IPS-18c (cell line): ENCODE results near the gene DCUN1D1.
"Not testable (repeated sequence)": the region's sequence is repeated elsewhere in the genome, so short reads cannot be mapped to it uniquely, and the experiment has no call there.

Source experiments
- H3K4me3 ChIP-seq: 2 replicates; pipeline ENCODE4 v1.7.0; 2013; ENCODE audit warnings: low read depth, mild to moderate bottlenecking, low read length, moderate library complexity; ENCODE audit not compliant: insufficient read depth
- H3K9me3 ChIP-seq: one replicate; pipeline ENCODE4 v1.6.1; 2013; ENCODE audit warnings: mild to moderate bottlenecking, low read length, moderate library complexity; ENCODE audit not compliant: control insufficient read depth, insufficient read depth

Gene DCUN1D1

GRCh38 chr3:182980204-182981037 lies at the start of gene DCUN1D1:
Gene DCUN1D1, minus strand, starts transcription at chr3:182980538. Its CDS starts 49 bp downstream, at chr3:182980489.
- Histone ChIP-seq H3K9me3 (no peaks in the 10 kb centered on the region), H3K4me3 (peak within 1 kb of the TSS; percentile 74)

- Histone ChIP-seq H3K4me3 (no peak overlapping the region), H3K9me3 (peaks cover 2% of the 10 kb centered on the region)
Measured at GRCh38 chr3:183028416-183028815, 48.1 kb upstream of the DCUN1D1 start.

- peaks cover 2% of the 10 kb centered on the region for H3K9me3 ChIP-seq
- no peak overlapping the region for H3K4me3 ChIP-seq
Measured at GRCh38 chr3:183027276-183027675, 46.9 kb upstream of the DCUN1D1 start.

DNA sequence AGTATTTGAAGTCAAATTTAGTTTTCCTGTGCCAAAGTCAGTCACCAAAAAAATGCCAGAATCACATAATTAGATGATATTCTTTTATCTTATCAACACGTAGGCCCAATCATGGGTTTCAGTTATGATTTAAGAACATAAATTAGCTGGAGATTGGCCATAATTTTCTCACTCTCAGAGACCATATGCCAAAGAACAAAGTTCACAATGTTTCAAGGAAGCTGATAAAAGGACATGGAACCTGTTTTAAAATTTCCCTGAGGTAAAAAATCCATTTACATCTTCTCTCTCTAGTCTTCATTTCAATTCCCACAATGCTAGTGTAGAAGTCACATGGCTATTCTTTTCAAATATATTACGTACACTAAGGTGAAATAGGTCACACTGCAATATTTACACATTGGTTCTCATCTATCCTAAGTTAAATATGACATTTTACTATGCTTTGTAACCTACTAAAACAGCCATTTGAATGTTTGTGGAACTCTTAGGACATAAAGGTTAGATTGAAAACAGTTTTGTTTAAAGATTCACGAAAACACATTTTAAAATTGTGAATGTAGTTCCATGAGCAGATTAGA lies 42.7 kb upstream of the DCUN1D1 start:
- Histone ChIP-seq H3K9me3 (no peaks in the 10 kb centered on the region), H3K4me3 (no peak overlapping the region)

DNA sequence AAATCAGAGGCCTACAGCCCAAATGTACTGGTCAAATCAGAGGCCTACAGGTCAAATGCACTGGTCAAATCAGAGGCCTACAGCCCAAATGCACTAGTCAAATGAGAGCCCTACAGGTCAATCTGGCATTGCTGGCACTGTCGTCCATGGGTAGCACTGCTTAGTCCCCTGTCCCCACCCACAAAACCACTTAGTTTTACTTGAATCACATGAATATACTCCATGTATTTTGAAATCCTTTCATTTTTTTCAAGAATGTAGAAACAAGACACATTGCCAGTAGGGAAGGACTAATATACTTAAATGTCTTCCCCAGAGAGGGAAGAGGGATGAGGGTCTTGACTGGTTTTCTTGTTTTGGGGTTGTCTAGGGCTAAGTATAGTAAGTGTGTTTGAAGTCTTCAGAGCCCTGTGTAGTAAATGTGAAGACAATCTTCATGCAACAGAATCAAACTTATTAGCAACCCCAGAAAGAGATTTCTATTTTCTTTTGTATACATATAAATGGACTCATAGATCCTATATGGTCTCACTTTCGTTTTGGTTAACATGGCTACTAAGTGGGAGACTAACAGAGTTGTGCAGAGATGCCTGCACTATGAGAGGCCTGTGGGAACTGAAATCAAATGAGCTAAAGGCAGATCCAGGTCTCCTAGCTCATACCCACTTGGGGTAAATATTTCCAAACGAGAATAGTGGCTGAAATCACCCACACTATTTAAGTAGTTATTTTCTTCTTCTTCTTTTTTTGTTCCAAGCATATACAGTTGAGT lies 38.3 kb upstream of the DCUN1D1 start:
- Histone ChIP-seq H3K9me3 (no peaks in the 10 kb centered on the region), H3K4me3 (no peak overlapping the region)

GRCh38 chr3:183015185-183015584 lies 34.8 kb upstream of the DCUN1D1 start:
- H3K4me3 ChIP-seq = no peak overlapping the region
- no peaks in the 10 kb centered on the region for H3K9me3 ChIP-seq

DNA sequence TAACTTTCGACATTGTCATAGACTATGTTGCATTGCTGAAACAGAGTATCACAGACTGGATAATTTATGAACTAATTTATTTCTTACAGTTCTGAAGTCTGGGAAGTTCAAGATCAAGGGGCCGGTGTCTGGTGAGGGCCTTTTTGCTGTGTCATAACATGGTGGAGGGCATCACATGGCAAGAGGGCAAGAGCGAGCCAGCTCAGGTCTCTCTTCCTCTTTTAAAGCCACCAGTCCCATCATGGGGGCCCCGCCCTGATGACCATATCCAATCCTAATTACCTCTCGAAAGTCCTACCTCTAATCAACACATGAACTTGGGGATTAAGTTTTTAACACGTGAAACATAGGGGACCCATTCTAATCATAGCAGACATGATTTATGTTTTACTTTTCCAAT lies 33.5 kb upstream of the DCUN1D1 start:
- Histone ChIP-seq H3K4me3 (no peak overlapping the region), H3K9me3 (no peaks in the 10 kb centered on the region)

DNA sequence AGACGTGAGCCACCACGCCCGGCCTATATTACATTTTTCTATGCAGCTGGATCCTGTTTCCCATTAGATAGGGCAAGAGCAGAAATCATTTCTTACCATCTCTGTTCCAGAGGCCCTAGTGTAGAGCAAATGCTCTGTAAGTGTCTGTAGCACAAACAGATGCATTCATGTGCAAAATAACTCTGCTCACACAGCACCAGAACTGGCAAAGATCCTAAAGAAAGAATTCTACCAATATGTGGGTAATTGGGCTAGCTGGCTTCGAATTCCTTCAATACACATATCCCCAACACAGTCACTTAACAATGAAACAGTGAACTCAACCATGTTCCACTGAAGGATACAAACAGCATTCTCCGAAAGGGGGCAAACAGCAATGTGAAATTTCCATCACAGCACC lies 32.7 kb upstream of the DCUN1D1 start:
- no peak overlapping the region for H3K4me3 ChIP-seq
- no peaks in the 10 kb centered on the region for H3K9me3 ChIP-seq

- Histone ChIP-seq H3K9me3 (no peaks in the 10 kb centered on the region), H3K4me3 (no peak overlapping the region)
Measured at GRCh38 chr3:183008800-183009199, 28.5 kb upstream of the DCUN1D1 start.

DNA sequence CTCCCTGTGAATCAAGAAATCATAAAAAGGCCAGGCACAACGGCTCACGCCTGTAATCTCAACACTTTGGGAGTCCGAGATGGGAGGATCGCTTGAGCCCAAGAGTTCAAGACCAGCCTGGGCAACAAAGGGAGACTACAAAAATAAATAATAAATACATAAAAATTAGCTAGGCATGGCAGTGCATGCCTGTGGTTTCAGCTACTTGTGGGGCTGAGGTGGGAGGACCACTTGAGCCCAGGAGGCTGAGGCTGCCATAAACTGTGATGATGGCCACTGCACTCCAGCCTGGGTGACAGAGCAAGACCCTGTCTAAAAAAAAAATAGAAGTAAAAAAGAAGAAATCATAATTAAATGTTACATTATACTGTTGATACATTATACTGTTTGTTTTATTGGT lies 28.0 kb upstream of the DCUN1D1 start:
- Histone ChIP-seq H3K4me3 (no peak overlapping the region), H3K9me3 (no peaks in the 10 kb centered on the region)

GRCh38 chr3:183006396-183007002 lies 26.2 kb upstream of the DCUN1D1 start:
- H3K4me3 ChIP-seq = no peak overlapping the region
- no peaks in the 10 kb centered on the region for H3K9me3 ChIP-seq

DNA sequence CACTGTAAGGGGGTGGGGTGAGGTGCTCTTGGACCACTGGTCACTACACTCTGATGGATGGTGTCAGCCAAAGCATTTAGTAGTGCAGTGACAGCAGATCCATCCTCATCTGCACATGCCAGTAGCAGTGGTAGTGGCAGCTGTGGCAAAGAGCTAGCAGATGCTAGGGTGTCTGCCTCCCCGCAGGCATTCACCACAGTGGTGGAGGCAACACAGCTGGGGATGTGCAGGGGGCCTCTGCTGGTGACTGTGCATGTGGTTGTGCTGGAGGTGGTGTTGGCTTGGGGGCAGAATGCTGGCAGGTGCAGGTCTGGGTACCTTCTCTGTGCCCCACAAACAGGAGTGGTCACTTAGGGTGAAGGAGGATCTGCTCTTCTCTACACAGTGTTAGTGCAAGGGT lies 19.4 kb upstream of the DCUN1D1 start:
- no peak overlapping the region for H3K4me3 ChIP-seq
- H3K9me3 ChIP-seq = no peaks in the 10 kb centered on the region

DNA sequence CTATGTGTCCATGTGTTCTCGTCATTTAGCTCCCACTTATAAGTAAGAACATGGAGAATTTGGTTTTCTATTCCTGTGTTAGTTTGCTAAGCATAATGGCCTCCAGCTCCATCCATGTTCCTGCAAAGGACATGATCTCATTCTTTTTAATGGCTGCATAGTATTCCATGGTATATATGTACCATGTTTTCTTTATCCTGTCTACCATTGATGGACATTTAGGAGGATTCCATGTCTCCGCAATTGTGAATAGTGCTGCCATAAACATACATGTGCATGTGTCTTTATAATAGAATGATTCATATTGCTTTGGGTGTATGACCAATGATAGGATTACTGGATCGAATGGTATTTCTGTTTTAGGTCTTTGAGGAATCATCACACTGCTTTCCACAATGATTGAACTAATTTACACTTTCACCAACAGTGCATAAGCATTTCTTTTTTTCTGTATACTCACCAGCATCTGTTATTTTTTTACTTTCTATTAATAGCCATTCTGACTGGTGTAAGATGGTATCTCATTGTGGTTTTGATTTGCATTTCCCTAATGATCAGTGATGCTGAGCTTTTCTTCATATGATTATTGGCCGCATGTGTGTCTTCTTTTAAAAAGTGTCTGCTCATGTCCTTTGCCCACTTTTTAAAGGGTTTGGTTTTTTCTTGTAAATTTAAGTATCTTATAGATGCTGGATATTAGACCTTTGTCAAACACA lies 13.3 kb upstream of the DCUN1D1 start:
- not testable (repeated sequence) for H3K9me3 ChIP-seq, H3K4me3 ChIP-seq

- Histone ChIP-seq H3K4me3 (no peak overlapping the region), H3K9me3 (no peaks in the 10 kb centered on the region)
Measured at GRCh38 chr3:182989566-182989965, 9.2 kb upstream of the DCUN1D1 start.

GRCh38 chr3:182986021-182986420 lies 5.7 kb upstream of the DCUN1D1 start:
- H3K4me3 ChIP-seq = no peak overlapping the region
- H3K9me3 ChIP-seq = no peaks in the 10 kb centered on the region

GRCh38 chr3:182983876-182984275 lies 3.5 kb upstream of the DCUN1D1 start:
- Histone ChIP-seq H3K9me3 (no peaks in the 10 kb centered on the region), H3K4me3 (no peak overlapping the region)

DNA sequence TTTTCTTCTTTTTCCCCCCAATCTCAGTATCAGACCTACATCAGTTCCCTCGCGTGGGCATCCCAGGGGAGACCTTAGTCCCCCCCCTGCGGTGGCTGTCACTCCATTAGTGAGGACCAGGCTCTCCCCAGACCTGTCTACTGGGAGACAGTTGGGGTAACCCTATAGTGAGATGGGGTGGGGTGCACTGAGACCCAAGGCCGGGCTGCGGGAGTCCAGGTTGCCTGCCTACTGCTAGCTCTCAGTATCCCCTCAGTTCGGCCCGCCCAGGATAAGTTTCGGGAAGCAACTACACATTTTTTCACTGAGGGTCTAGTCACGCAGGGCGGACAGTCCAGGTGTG lies 671 bp upstream of the DCUN1D1 start:
- Histone ChIP-seq H3K4me3 (peak overlapping the region; percentile 39; the same call in 1 of the 2 replicates), H3K9me3 (no peaks in the 10 kb centered on the region)
